Measurements from ENCODE around the gene KRT8. TPM values are rescaled to one million over a fixed set of nuclear protein-coding genes. Genes with fewer than 3 reads are reported as not detected.
A peak's percentile ranks its signal among the peaks of the same experiment; 100 is the strongest.

The KRT8 gene
- total and polyA plus RNA-seq, 2 of the 13 experiments (the other 11 are each of a cell fraction or from before 2014, with no cell fraction given) = 498 to 718 TPM

GRCh38 chr12:52860102-52860823 lies 44.6 kb downstream of the KRT8 start:
- Histone ChIP-seq H3K27ac (ENCODE audit: extremely low read length, insufficient read depth, low read length) (no peak overlapping the region), H2AFZ (ENCODE audit: low read length) (no peak overlapping the region), H4K20me1 (ENCODE audit: insufficient read depth, low read length) (no peaks in the 10 kb centered on the region), H3K4me1 (ENCODE audit: insufficient read depth, low read length) (no peaks in the 10 kb centered on the region), H3K36me3 (replicated peaks in 1 of 2; ENCODE audit: control insufficient read depth in 1 of 2, insufficient read depth in 2 of 2, low read length in 2 of 2) (no peaks in the 10 kb centered on the region), H3K4me3 (replicated peaks in 1 of 3; ENCODE audit: insufficient read depth in 1 of 3, low read depth in 2 of 3, low read length in 3 of 3) (no peak overlapping the region), H3K9me3 (ENCODE audit: low read length) (no peaks in the 10 kb centered on the region), H3K79me2 (ENCODE audit: insufficient read depth, low read length) (no peaks in the 10 kb centered on the region), H3K4me2 (ENCODE audit: low read depth, low read length) (no peak overlapping the region), H3K27me3 (ENCODE audit: control insufficient read depth in 1 of 2, insufficient read depth in 2 of 2, low read length in 2 of 2) (no peaks in the 10 kb centered on the region), H3K9ac (ENCODE audit: insufficient read depth, low read depth, low read length) (no peak overlapping the region)
- BruUV-seq (replicated peaks) = no TSS peak
- POLR2A ChIA-PET = no interaction called here
- CTCF ChIA-PET (ENCODE audit: low intra/inter-chr PET ratio, low total read pairs) = no interaction called here
- ATAC-seq (no peak; the same call in 2 of the 3 replicates), FAIRE-seq (no peak), DNase-seq (ENCODE audit: low spot score) (no peak)
- no peak for TF ChIP-seq GPBP1L1 (CRISPR knock-in tag; IDR thresholded peaks at IDR 0.05)
- TF ChIP-seq CEBPB (IDR thresholded peaks at IDR 0.05; ENCODE audit: borderline replicate concordance, low read depth, low read length) = 0 out of 2 replicates have a peak, but pooled peaks have one; percentile 13
- in situ Hi-C loops (cut with HindIII; ENCODE audit: extremely low pct_ligation_motif_present, low pct_unique_long_range_greater_than_20kb) (loop anchor here (10.0 kb wide), 1 partner anchor 145 kb away; no protein-coding TSS in a partner anchor), intact Hi-C loops (cut with micrococcal nuclease; ENCODE audit: unreplicated experiment) (no loop called here)
- WGBS (ENCODE audit: low lambda C conversion rate) = 47% methylated on average over 4 of the region's 6 CpGs

GRCh38 chr12:52857500-52857899 lies 47.4 kb downstream of the KRT8 start:
- Histone ChIP-seq H3K9ac (ENCODE audit: insufficient read depth, low read depth, low read length) (no peak overlapping the region), H3K27me3 (ENCODE audit: control insufficient read depth in 1 of 2, insufficient read depth in 2 of 2, low read length in 2 of 2) (no peaks in the 10 kb centered on the region), H3K4me2 (ENCODE audit: low read depth, low read length) (no peak overlapping the region), H3K4me3 (replicated peaks in 1 of 3; ENCODE audit: insufficient read depth in 1 of 3, low read depth in 2 of 3, low read length in 3 of 3) (no peak overlapping the region), H3K36me3 (replicated peaks in 1 of 2; ENCODE audit: control insufficient read depth in 1 of 2, insufficient read depth in 2 of 2, low read length in 2 of 2) (no peaks in the 10 kb centered on the region), H2AFZ (ENCODE audit: low read length) (no peak overlapping the region), H3K27ac (ENCODE audit: extremely low read length, insufficient read depth, low read length) (no peak overlapping the region), H4K20me1 (ENCODE audit: insufficient read depth, low read length) (no peaks in the 10 kb centered on the region), H3K9me3 (ENCODE audit: low read length) (no peaks in the 10 kb centered on the region), H3K79me2 (ENCODE audit: insufficient read depth, low read length) (no peaks in the 10 kb centered on the region), H3K4me1 (ENCODE audit: insufficient read depth, low read length) (no peaks in the 10 kb centered on the region)
- ChIA-PET CTCF (ENCODE audit: low intra/inter-chr PET ratio, low total read pairs) (no interaction called here), POLR2A (no interaction called here)
- intact Hi-C loops (cut with micrococcal nuclease; ENCODE audit: unreplicated experiment) (no loop called here), in situ Hi-C loops (cut with HindIII; ENCODE audit: extremely low pct_ligation_motif_present, low pct_unique_long_range_greater_than_20kb) (no loop called here)
- no peak for DNase-seq (ENCODE audit: low spot score)
- BruUV-seq (replicated peaks) = no TSS peak
- no peak for ATAC-seq
- FAIRE-seq = no peak
- 26% methylated on average over 3 of the region's 3 CpGs for WGBS (ENCODE audit: low lambda C conversion rate)
- TF ChIP-seq ZNF20 (CRISPR knock-in tag; IDR thresholded peaks at IDR 0.05) (no peak), PHF20 (CRISPR knock-in tag; IDR thresholded peaks at IDR 0.05) (no peak), TCF12 (IDR thresholded peaks at IDR 0.05) (no peak), TCF12 (CRISPR knock-in tag; IDR thresholded peaks at IDR 0.05) (no peak), TEF (CRISPR knock-in tag; IDR thresholded peaks at IDR 0.05) (no peak), TOE1 (CRISPR knock-in tag; IDR thresholded peaks at IDR 0.05) (no peak), ARHGAP35 (CRISPR knock-in tag; IDR thresholded peaks at IDR 0.05; ENCODE audit: borderline replicate concordance) (no peak), NR2F6 (IDR thresholded peaks at IDR 0.05) (no peak), NR2F6 (CRISPR knock-in tag; IDR thresholded peaks at IDR 0.05) (no peak), PRMT3 (CRISPR knock-in tag; IDR thresholded peaks at IDR 0.05; ENCODE audit: borderline replicate concordance, low read depth) (no peak), ZNF720 (CRISPR knock-in tag; IDR thresholded peaks at IDR 0.05) (no peak), ZSCAN25 (CRISPR knock-in tag; IDR thresholded peaks at IDR 0.05) (no peak), ZNF672 (CRISPR knock-in tag; IDR thresholded peaks at IDR 0.05) (no peak), SAFB2 (CRISPR knock-in tag; IDR thresholded peaks at IDR 0.05; ENCODE audit: borderline replicate concordance, low read depth) (no peak)
